IMR-90 (cell line): ENCODE results near the gene IFT43. TPM values are rescaled to one million over a fixed set of nuclear protein-coding genes. Genes with fewer than 3 reads are reported as not detected.

Experiments
- ATAC-seq: fragments of 200-7000 bp; cut with Tn5 transposase; 2 replicates; pipeline ENCODE4 v1.9.1; 2020; ENCODE audit warnings: low read depth, mild to moderate bottlenecking, moderate library complexity
- BruUV-seq: library from RNA; stranded (reverse); fragments of 400-500 nt; replicated peaks from 2 replicates; lab custom pipeline; 2021; lab: Mats Ljungman, UMichigan
- CTCF ChIA-PET: fragments of 300-600 bp; formaldehyde crosslinking; extraction: SDS; loops from one replicate; lab custom pipeline; 2021; ENCODE audit warnings: antibody characterized with exemption; lab: Yijun Ruan, JAX
- POLR2A ChIA-PET: fragments of 300-600 bp; sonication (Branson Sonifier 250); formaldehyde crosslinking; loops from one replicate; lab custom pipeline; 2022; ENCODE audit warnings: antibody characterized with exemption; ENCODE audit not compliant: unreplicated experiment; lab: Charles Lee
- DNase-seq: peaks from one replicate; pipeline ENCODE4 v3.0.0; 2013
- H2AFZ ChIP-seq: replicated peaks from 2 replicates; pipeline ENCODE3; 2013; ENCODE audit warnings: low read length, mild to moderate bottlenecking; ENCODE audit not compliant: poor library complexity
- H2AK5ac ChIP-seq: 2 replicates; pipeline ENCODE4 v1.6.1; 2013; ENCODE audit warnings: low read depth, low read length, inconsistent platforms
- H2AK9ac ChIP-seq: replicated peaks from 2 replicates; pipeline ENCODE3; 2013; ENCODE audit warnings: mild to moderate bottlenecking, low read depth, low read length, moderate library complexity; ENCODE audit not compliant: poor library complexity
- H2BK120ac ChIP-seq: 2 replicates; pipeline ENCODE4 v1.6.1; 2013; ENCODE audit warnings: low read depth, low read length, inconsistent platforms
- H2BK15ac ChIP-seq: 3 replicates; pipeline ENCODE4 v1.6.1; 2013; ENCODE audit warnings: low read depth, low read length, inconsistent platforms
- H2BK20ac ChIP-seq: 2 replicates; pipeline ENCODE4 v1.6.1; 2013; ENCODE audit warnings: low read depth, mild to moderate bottlenecking, inconsistent platforms, low read length, moderate library complexity
- H2BK5ac ChIP-seq: 2 replicates; pipeline ENCODE4 v1.6.1; 2013; ENCODE audit warnings: mild to moderate bottlenecking, low read depth, low read length, inconsistent platforms; ENCODE audit not compliant: poor library complexity, severe bottlenecking
- H3K14ac ChIP-seq: replicated peaks from 2 replicates; pipeline ENCODE4 v1.6.1; 2013; ENCODE audit warnings: low read depth, low read length, inconsistent platforms
- H3K18ac ChIP-seq: 2 replicates; pipeline ENCODE4 v1.6.1; 2013; ENCODE audit warnings: low read depth, low read length, control low read depth
- H3K23ac ChIP-seq: 2 replicates; pipeline ENCODE4 v1.6.1; 2013; ENCODE audit warnings: low read depth, low read length, inconsistent platforms
- H3K27ac ChIP-seq: 2 replicates; pipeline ENCODE4 v1.5.1; 2013; ENCODE audit warnings: mild to moderate bottlenecking, control low read depth, low read length; ENCODE audit not compliant: insufficient read depth
- H3K27me3 ChIP-seq: 2 replicates; pipeline ENCODE4 v1.6.1; 2013; ENCODE audit warnings: low read length; ENCODE audit not compliant: control insufficient read depth, insufficient read depth
- H3K36me3 ChIP-seq: 2 replicates; pipeline ENCODE4 v1.6.1; 2013; ENCODE audit warnings: low read length, mixed read lengths; ENCODE audit not compliant: control insufficient read depth, insufficient read depth
- H3K4ac ChIP-seq: 2 replicates; pipeline ENCODE4 v1.6.1; 2013; ENCODE audit warnings: low read depth, low read length, inconsistent platforms
- H3K4me1 ChIP-seq: 2 replicates; pipeline ENCODE4 v1.6.1; 2013; ENCODE audit warnings: low read length, mixed read lengths; ENCODE audit not compliant: control insufficient read depth, insufficient read depth
- H3K4me2 ChIP-seq: 2 replicates; pipeline ENCODE4 v1.6.1; 2013; ENCODE audit warnings: low read depth, mild to moderate bottlenecking, control low read depth, low read length, moderate library complexity
- H3K4me3 ChIP-seq: 2 replicates; pipeline ENCODE4 v1.5.1; 2013; ENCODE audit warnings: low read depth, mild to moderate bottlenecking, control low read depth, low read length, moderate library complexity; ENCODE audit not compliant: insufficient read depth
- H3K56ac ChIP-seq: 2 replicates; pipeline ENCODE4 v1.6.1; 2013; ENCODE audit warnings: low read length, inconsistent platforms; ENCODE audit not compliant: insufficient read depth; ENCODE audit errors: extremely low read depth
- H3K79me1 ChIP-seq, 2 experiments: 2 replicates each; pipeline ENCODE4 v1.6.1; 2013; ENCODE audit warnings: low read length in 2 of 2, inconsistent platforms in 1 of 2, low read depth in 1 of 2
- H3K9ac ChIP-seq: 2 replicates; pipeline ENCODE4 v1.6.1; 2013; ENCODE audit warnings: low read depth, low read length, control low read depth
- H3K9me1 ChIP-seq: 2 replicates; pipeline ENCODE4 v1.6.1; 2013; ENCODE audit warnings: low read length, inconsistent platforms; ENCODE audit not compliant: insufficient read depth
- H3K9me3 ChIP-seq: 2 replicates; pipeline ENCODE4 v1.6.1; 2013; ENCODE audit warnings: low read length; ENCODE audit not compliant: control insufficient read depth, insufficient read depth
- H4K20me1 ChIP-seq: 2 replicates; pipeline ENCODE4 v1.6.1; 2013; ENCODE audit warnings: low read length, inconsistent platforms; ENCODE audit not compliant: insufficient read depth
- H4K5ac ChIP-seq: 2 replicates; pipeline ENCODE4 v1.6.1; 2013; ENCODE audit warnings: mild to moderate bottlenecking, low read depth, low read length, control low read depth
- H4K8ac ChIP-seq, 2 experiments: 2 replicates each; pipeline ENCODE4 v1.6.1; 2013; ENCODE audit warnings: low read depth in 2 of 2, low read length in 2 of 2, control low read depth in 1 of 2, inconsistent platforms in 1 of 2
- H4K91ac ChIP-seq: 2 replicates; pipeline ENCODE4 v1.6.1; 2013; ENCODE audit warnings: low read depth, low read length, inconsistent platforms; ENCODE audit not compliant: insufficient read depth
- BHLHE40 ChIP-seq: fragments of 150-350 bp; IDR thresholded peaks from 2 replicates; pipeline ENCODE4 v1.6.1; 2016; ENCODE audit warnings: mild to moderate bottlenecking, low read depth, low read length
- CEBPB ChIP-seq: IDR thresholded peaks from 2 replicates; pipeline ENCODE4 v1.6.1; 2012; ENCODE audit warnings: low read depth, low read length, improper control_type of control experiment
- CHD1 ChIP-seq: IDR thresholded peaks from 2 replicates; pipeline ENCODE4 v1.6.1; 2012; ENCODE audit warnings: low read depth, low read length, improper control_type of control experiment
- CTCF ChIP-seq: conservative IDR thresholded peaks from 2 replicates; pipeline ENCODE4 v1.5.1; 2012; ENCODE audit warnings: mild to moderate bottlenecking, low read depth, low read length, improper control_type of control experiment
- ELK1 ChIP-seq: fragments of 150-350 bp; IDR thresholded peaks from 2 replicates; pipeline ENCODE4 v1.6.1; 2016; ENCODE audit warnings: low read depth, mild to moderate bottlenecking, low read length, moderate library complexity, borderline replicate concordance
- MAFK ChIP-seq: IDR thresholded peaks from 2 replicates; pipeline ENCODE4 v1.6.1; 2012; ENCODE audit warnings: low read depth, low read length, improper control_type of control experiment
- MAZ ChIP-seq: IDR thresholded peaks from 2 replicates; pipeline ENCODE4 v1.6.1; 2012; ENCODE audit warnings: low read depth, mild to moderate bottlenecking, low read length, improper control_type of control experiment, moderate library complexity, borderline replicate concordance
- MXI1 ChIP-seq: IDR thresholded peaks from 2 replicates; pipeline ENCODE4 v1.6.1; 2012; ENCODE audit warnings: low read depth, mild to moderate bottlenecking, low read length, moderate library complexity, borderline replicate concordance
- NFE2L2 ChIP-seq: fragments of 150-350 bp; IDR thresholded peaks from 2 replicates; pipeline ENCODE4 v1.6.1; 2016; ENCODE audit warnings: low read depth, mild to moderate bottlenecking, low read length
- POLR2A ChIP-seq: IDR thresholded peaks from 2 replicates; pipeline ENCODE4 v1.6.1; 2012; ENCODE audit warnings: mild to moderate bottlenecking, low read depth, low read length
- RAD21 ChIP-seq: IDR thresholded peaks from 2 replicates; pipeline ENCODE4 v1.6.1; 2012; ENCODE audit warnings: low read length, improper control_type of control experiment
- RFX5 ChIP-seq: IDR thresholded peaks from 2 replicates; pipeline ENCODE4 v1.8.0; 2012; ENCODE audit warnings: low read depth, mild to moderate bottlenecking, low read length, moderate library complexity
- SMC3 ChIP-seq: fragments of 150-350 bp; IDR thresholded peaks from 2 replicates; pipeline ENCODE4 v1.6.1; 2016; ENCODE audit warnings: low read depth, mild to moderate bottlenecking, antibody characterized with exemption, low read length, moderate library complexity
- USF2 ChIP-seq: fragments of 150-350 bp; IDR thresholded peaks from 2 replicates; pipeline ENCODE4 v1.6.1; 2017; ENCODE audit warnings: mild to moderate bottlenecking, antibody characterized with exemption, low read length, low read depth
- WGBS, 2 experiments: methylation state at CpG; one replicate each; pipeline versions ENCODE4 v1.1.5 to v1.1.7; 2013; ENCODE audit warnings: missing lambda C conversion rate in 2 of 2; ENCODE audit not compliant: insufficient read length in 1 of 2; ENCODE audit errors: extremely low coverage in 2 of 2; 5-methylcytosine and 5-hydroxymethylcytosine counted together
- dilution Hi-C: fragments of 300-500 bp; cut with HindIII; formaldehyde crosslinking; loops from one replicate; pipeline ENCODE4 v1.14.3; 2018; ENCODE audit warnings: low sequenced_read_pairs; ENCODE audit not compliant: unreplicated experiment
- in situ Hi-C: fragments of 300-500 bp; cut with MboI; formaldehyde crosslinking; loops from 3 replicates; pipeline ENCODE4 v1.14.3; 2019; ENCODE audit warnings: low sequenced_read_pairs, inconsistent platforms, mixed read lengths
- intact Hi-C: fragments of 100-400 bp; cut with micrococcal nuclease; formaldehyde crosslinking; loops from 2 replicates; pipeline ENCODE4 v1.10.0; 2022
- polyA plus RNA-seq, 3 experiments: library from polyadenylated mRNA; depleted of rRNA; stranded (reverse); fragments of >200 nt; gene quantifications; 2 replicates each; pipeline ENCODE4 v1.2.3, GENCODE V29; 2012; ENCODE audit warnings: low replicate concordance in 1 of 3
- total RNA-seq: library from RNA; depleted of rRNA; stranded (reverse); fragments of >200 nt; gene quantifications from 2 replicates; pipeline ENCODE4 v1.2.3, GENCODE V29; 2012

IFT43 gene
- total and polyA plus RNA-seq, 2 of the 4 experiments (the other 2 are of a cell fraction): 41.4 to 43.2 TPM

- H2BK20ac ChIP-seq: no peak overlapping the region
- H3K9ac ChIP-seq: no peak overlapping the region
- H3K9me1 ChIP-seq: no peaks in the 10 kb centered on the region
- in situ Hi-C loops: no loop called here
- no peak overlapping the region for H3K56ac ChIP-seq
- H2AK5ac ChIP-seq: no peak overlapping the region
- TF ChIP-seq CEBPB (no peak), ELK1 (no peak), CHD1 (no peak), MAFK (no peak), CTCF (no peak), POLR2A (no peak), RFX5 (no peak), MAZ (no peak), RAD21 (no peak), USF2 (no peak), BHLHE40 (no peak), MXI1 (no peak), NFE2L2 (no peak), SMC3 (no peak)
- H3K4ac ChIP-seq: no peak overlapping the region
- H3K9me3 ChIP-seq: no peaks in the 10 kb centered on the region
- H4K91ac ChIP-seq: no peak overlapping the region
- H3K23ac ChIP-seq: no peak overlapping the region
- ChIA-PET CTCF (interaction anchor here (1.1 kb wide), 1 partner anchor 25 kb away, joined by 4 read pairs; no protein-coding TSS in a partner anchor), POLR2A (no interaction called here)
- H3K36me3 ChIP-seq: no peaks in the 10 kb centered on the region
- H2BK5ac ChIP-seq: no peak overlapping the region
- H3K14ac ChIP-seq: no peak overlapping the region
- H4K20me1 ChIP-seq: no peaks in the 10 kb centered on the region
- H2BK120ac ChIP-seq: no peak overlapping the region
- H3K4me3 ChIP-seq: no peak overlapping the region
- H2AFZ ChIP-seq: no peak overlapping the region
- no peak overlapping the region for H4K8ac ChIP-seq
- DNase-seq (no peak), ATAC-seq (no peak)
- dilution Hi-C loops: no loop called here
- H4K5ac ChIP-seq: no peak overlapping the region
- intact Hi-C loops: no loop called here
- 62% methylated on average over 12 of the region's 22 CpGs; no CpG with 5 or more reads in 1 of the 2 experiments for WGBS, 2 experiments
- H3K4me1 ChIP-seq: no peaks in the 10 kb centered on the region
- H3K4me2 ChIP-seq: no peak overlapping the region
- H3K27ac ChIP-seq: no peak overlapping the region
- BruUV-seq: no TSS peak
- H3K18ac ChIP-seq: no peak overlapping the region
- no peak overlapping the region for H2BK15ac ChIP-seq
- no peaks in the 10 kb centered on the region for H3K79me1 ChIP-seq
- no peak overlapping the region for H2AK9ac ChIP-seq
- peaks cover 15% of the 10 kb centered on the region; the same call in 1 of the 2 replicates for H3K27me3 ChIP-seq
Observed at GRCh38 chr14:76112889-76113624, 127.5 kb downstream of the IFT43 start.
